ENCODE measurements around the gene CDR2.
"Not testable (repeated sequence)": the region's sequence is repeated elsewhere in the genome, so short reads cannot be mapped to it uniquely, and the experiment has no call there.

CDR2 gene

DNA sequence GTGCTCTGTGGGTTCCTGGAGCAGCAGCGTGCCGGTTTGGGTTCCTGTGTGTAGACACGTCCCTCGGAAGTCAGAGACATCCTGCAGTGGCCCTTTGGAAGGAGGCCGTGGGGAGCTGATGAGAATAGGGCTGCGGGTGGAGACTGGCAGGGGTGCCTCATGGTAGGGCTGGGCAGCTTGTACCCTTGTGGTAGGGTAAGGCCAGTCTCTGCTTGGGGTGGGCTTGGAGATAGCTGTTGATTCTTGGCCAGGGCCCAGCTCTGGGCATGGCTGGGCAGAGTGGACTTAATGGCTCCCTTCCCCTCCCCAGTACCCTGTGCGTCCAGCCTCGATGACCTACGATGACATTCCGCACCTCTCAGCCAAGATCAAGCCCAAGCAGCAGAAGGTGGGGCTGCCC is 66.6 kb downstream of the CDR2 start:
- DNase-seq (ENCODE audit: low read depth), result no peak

DNA sequence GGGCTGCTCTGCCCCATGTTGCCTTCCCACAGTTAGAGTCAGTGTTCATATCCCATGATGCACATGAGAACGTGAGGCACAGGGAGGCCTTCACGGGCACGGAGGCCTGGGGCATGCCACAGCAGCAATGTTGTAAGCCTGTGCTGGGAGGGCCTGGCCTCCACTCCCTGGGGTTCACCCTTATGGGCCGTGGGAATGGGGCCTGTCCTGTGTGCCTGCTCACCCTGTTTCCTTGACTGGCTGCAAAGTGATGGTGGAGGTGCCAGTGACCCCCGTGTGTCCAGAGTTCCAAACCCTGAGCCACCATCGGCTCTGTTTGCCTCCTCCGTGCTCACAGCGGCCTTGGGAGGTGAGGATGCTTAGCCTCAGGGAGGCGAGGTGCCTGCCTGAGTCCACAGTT is 67.6 kb downstream of the CDR2 start:
- no peak for DNase-seq (ENCODE audit: low read depth)

DNA sequence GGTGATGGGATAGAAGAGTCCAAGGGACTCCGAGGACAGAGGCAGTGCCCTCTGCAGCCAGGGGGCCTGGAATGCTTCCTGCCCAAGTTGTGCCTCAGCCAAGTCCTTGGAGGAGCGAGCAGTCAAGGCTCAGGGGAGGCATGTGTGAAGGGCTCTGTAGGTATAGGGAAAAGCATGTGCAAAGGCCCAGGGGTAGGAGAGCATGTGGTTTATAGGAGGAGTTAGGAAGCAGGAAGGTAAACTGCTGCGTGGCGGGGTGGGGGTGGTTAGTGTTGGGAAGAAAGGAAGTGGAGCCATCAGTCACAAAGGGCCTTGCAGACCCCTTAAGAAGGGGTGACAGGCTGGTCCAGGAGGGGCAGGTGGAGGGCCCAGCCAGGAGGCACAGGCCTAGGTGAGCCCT is 70.0 kb downstream of the CDR2 start:
- DNase-seq (ENCODE audit: low read depth), result no peak

DNA sequence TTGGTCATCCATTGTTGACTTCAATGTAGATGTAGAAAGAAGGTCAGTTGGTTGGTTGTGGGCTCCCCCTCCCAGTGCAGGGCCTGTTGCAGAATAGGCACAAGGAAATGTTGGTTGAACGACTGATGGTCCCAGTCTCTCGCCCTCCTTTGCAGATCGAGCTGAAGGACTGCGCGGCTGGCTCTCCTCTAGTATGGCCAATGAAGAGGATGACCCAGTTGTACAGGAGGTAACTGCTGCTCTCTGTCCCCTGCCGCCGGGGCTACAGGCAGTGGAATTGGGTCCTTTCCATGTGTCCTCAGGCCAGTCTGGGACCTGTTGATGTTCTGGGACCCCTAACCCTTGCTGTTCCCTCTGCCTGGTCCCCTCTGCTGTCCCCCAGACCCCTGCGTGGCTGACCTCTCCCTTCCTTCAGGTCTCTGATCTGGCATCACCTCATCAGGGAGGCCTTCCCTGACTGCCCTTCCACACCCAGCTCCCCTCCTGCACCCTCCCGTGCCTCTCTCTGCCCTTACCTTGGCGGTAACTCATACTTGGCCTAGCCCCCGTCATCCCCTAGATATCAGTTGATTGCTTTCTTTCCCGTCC is 71.5 kb downstream of the CDR2 start:
- no peak for DNase-seq (ENCODE audit: low read depth)

DNA sequence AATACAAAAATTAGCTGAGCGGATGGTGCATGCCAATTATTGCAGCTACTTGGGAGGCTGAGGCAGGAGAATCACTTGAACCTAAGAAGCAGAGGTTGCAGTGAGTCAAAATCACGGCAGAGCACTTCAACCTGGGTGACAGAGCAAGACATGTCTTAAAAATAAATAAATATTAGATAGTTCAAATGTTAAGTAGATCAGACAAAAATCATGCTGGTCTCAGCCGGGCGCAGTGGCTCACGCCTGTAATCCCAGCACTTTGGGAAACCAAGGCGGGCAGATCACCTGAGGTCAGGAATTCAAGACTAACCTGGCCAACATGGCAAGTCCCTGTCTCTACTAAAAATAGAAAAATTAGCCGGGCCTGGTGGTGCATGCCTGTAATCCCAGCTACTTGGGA is 73.0 kb downstream of the CDR2 start:
- DNase-seq (ENCODE audit: low read depth), result not testable (repeated sequence)

DNA sequence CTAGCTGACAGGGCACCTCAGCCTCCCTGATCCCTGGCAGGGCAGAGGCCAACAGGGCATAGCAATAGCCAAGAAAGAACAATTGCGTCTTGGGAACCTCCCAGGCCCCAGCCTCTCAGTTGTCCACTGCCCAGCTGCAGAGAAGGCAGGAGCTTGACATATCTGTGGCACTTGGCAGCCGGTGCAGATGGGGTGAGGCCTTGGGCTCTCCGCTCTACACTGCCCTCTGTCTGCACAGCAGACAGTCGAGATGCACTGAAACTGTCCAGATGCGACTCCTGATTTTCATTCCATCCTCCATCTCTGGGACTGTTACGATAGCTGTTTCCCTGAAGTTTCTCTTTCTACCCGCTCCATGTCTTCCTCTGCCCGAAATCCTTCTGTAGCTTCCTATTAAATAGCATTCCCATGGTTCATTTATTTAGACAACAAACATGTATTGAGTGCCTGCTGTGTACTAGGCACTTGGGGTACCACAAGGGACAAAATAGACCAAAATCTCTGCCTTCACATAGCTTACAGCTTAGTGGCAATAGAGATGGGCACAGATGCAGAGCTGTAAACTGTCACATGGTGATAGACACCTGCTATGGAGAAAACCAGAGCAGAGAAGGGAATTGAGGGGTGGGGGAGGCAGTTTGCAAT is 73.9 kb downstream of the CDR2 start:
- peak; percentile 66 for DNase-seq (ENCODE audit: low read depth)

DNA sequence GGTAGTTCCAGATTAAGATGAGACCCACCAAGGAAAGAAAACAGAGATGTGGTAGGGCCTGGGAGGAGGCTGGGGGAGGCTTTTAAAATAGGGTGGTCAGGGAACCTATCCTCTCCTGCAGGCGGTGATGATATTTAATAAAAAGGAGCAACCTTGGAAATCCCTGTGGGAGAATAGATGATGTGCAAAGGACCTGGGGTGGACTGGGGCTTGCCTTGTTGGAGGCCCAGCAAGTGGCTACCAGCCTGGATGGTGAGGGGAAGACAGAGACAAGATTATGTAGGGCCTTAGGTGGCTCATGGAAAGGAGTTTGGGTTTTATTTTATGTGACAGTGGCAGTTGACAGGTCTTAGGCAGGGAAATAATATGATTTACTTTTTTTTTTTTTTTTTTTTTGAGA is 75.4 kb downstream of the CDR2 start:
- no peak for DNase-seq (ENCODE audit: low read depth)

- DNase-seq (ENCODE audit: low read depth), result peak; percentile 96
These were observed 76.3 kb downstream of the CDR2 start for GRCh38 chr16:22297871-22298733.

GRCh38 chr16:22297114-22297870 is 77.1 kb downstream of the CDR2 start, which contains the start of gene POLR3E:
Gene POLR3E (plus strand): TSS chr16:22297409. CDS start chr16:22302969, 5,560 bp downstream.
- peak; percentile 92 for DNase-seq (ENCODE audit: low read depth)

DNA sequence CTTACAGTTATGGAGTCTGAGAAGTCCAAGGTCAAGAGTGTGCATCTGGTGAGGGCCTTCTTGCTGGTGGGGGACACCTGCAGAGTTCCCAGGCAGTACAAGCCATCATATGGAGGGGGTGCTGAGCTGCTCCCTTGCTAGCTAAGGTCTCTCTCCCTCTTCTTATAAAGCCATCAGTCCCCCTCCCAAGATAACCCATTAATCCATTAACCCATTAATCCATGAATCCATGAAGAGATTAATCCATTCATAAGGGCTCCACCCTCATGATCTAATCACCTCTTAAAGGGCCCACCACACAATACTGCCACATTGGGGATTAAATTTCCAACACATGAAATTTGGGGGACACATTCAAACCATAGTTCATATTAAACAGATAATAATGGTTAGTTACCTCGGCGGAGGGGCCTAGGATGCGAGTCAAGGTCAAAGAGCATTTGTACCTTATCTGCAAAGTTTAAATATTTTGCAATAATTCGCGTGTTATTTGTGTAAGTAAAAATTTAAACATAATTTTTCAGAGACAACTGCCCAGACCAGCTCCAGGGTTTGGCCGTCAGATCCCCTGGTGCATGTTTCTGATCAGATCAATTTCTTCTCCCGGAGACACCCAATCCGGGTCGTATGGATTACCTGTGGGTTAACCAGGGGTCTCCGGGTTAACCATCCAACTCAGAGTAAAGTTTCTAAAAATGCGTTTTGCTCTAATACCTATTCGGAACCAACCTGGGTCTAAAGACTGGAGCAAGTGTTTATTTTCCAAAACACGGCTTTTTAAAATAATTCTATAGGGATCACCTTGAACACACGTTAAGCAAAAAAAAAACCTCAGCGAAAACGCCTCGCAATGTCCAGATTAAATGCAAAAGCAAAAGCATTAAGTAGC is 78.0 kb downstream of the CDR2 start:
- DNase-seq (ENCODE audit: low read depth), result no peak
